ENCODE data around the gene SCARF2. TPM values are rescaled to one million over a fixed set of nuclear protein-coding genes. Genes with fewer than 3 reads are reported as not detected.
"Not testable (repeated sequence)": the region's sequence is repeated elsewhere in the genome, so short reads cannot be mapped to it uniquely, and the experiment has no call there.

The SCARF2 gene
- total RNA-seq, 2 experiments from 2014 or later, result 0.76 to 1.2 TPM

DNA sequence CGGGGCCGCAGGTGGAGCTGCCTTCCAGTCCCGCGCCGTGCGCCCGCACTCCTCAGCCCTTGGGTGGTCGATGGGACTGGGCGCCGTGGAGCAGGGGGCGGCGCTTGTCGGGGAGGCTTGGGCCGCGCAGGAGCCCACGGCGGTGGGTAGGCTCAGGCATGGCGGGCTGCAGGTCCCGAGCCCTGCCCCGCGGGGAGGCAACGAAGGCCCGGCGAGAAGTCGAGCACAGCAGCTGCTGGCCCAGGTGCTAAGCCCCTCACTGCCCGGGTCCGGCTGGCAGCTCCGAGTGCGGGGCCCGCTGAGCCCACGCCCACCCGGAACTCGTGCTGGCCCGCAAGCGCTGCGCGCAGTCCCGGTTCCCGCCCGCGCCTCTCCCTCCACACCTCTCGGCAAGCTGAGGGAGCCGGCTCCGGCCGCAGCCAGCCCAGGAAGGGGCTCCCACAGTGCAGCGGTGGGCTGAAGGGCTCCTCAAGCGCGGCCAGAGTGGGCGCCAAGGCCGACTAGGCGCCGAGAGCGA, 45.2 kb downstream of the SCARF2 start:
- ChIA-PET POLR2A (interaction anchor here (1.1 kb wide), 1 partner anchor 73 kb away, joined by 4 read pairs; the partner anchor contains the start of gene DGCR6L), CTCF (interaction anchor here (1.1 kb wide), 1 partner anchor 171 kb away, joined by 3 read pairs; no protein-coding TSS in a partner anchor)
- not testable (repeated sequence) for H3K27ac Mint-ChIP-seq; H3K4me3 Mint-ChIP-seq; H3K36me3 Mint-ChIP-seq (ENCODE audit: low read depth); DNase-seq; H3K27me3 Mint-ChIP-seq (ENCODE audit: low read depth); H3K9me3 Mint-ChIP-seq (ENCODE audit: insufficient read depth); ATAC-seq
- H3K4me1 Mint-ChIP-seq (ENCODE audit: low read depth), result peaks cover 18% of the 10 kb centered on the region

- H3K27me3 Mint-ChIP-seq (ENCODE audit: low read depth), result peaks cover 7% of the 10 kb centered on the region
- ChIA-PET CTCF (no interaction called here), POLR2A (no interaction called here)
- H3K27ac Mint-ChIP-seq, result no peak overlapping the region
- DNase-seq (no peak), ATAC-seq (no peak)
- no peak overlapping the region for H3K4me3 Mint-ChIP-seq
- peaks cover 4% of the 10 kb centered on the region for H3K36me3 Mint-ChIP-seq (ENCODE audit: low read depth)
- H3K4me1 Mint-ChIP-seq (ENCODE audit: low read depth), result peaks cover 18% of the 10 kb centered on the region
- H3K9me3 Mint-ChIP-seq (ENCODE audit: insufficient read depth), result no peaks in the 10 kb centered on the region
These were observed 46.4 kb downstream of the SCARF2 start for GRCh38 chr22:20391222-20391621.

DNA sequence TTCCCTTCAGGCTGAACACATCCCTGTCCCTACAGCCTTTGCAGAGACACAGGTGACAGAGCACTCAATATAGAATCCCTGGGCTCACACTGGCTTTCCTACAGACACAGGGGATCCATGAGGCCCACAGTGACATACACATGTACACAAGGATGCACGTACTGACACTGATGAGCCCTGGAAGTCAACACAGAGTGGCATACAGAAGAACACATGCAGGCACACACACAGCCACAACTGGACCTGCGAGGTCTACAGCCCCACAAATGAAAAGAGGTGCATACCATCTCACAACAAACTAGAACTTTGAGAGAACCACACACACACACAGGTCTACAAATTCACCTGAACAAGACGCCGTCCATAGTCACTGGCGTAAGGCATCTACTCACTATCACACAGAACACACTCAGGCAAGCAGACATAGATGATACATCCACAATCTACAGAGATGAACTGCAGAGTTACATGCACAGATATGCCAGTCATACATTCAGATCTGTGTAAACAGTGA, 47.2 kb downstream of the SCARF2 start:
- peaks cover 2% of the 10 kb centered on the region for H3K36me3 Mint-ChIP-seq (ENCODE audit: low read depth)
- H3K4me3 Mint-ChIP-seq, result no peak overlapping the region
- no peak for ATAC-seq
- ChIA-PET CTCF (no interaction called here), POLR2A (no interaction called here)
- no peak for DNase-seq
- peaks cover 7% of the 10 kb centered on the region for H3K27me3 Mint-ChIP-seq (ENCODE audit: low read depth)
- H3K4me1 Mint-ChIP-seq (ENCODE audit: low read depth), result peaks cover 16% of the 10 kb centered on the region
- peak overlapping the region; percentile 16 for H3K27ac Mint-ChIP-seq
- no peaks in the 10 kb centered on the region for H3K9me3 Mint-ChIP-seq (ENCODE audit: insufficient read depth)

DNA sequence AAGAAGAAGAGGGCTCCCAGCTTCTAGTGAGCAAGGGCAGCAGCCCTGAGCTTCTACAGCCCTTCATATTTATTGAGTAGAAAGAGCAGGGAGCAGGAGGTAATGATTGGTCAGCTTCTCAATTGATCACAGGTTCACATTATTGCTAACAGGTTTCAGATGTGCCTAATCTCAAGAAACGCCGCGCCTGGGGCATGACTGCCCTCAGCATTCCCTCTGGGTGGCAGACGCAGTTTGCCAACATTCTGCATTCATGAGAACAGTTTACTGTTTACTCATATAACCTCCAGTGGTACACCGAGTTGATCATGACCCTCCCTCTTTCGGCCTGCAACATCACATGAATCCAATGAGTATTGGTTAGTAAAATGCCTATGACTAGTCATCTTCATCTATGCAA, 48.3 kb downstream of the SCARF2 start:
- Mint-ChIP-seq H3K27me3 (ENCODE audit: low read depth) (peaks cover 10% of the 10 kb centered on the region), H3K36me3 (ENCODE audit: low read depth) (no peaks in the 10 kb centered on the region), H3K9me3 (ENCODE audit: insufficient read depth) (no peaks in the 10 kb centered on the region), H3K4me1 (ENCODE audit: low read depth) (peaks cover 7% of the 10 kb centered on the region), H3K27ac (no peak overlapping the region), H3K4me3 (no peak overlapping the region)
- ATAC-seq (no peak), DNase-seq (no peak)
- ChIA-PET POLR2A (no interaction called here), CTCF (interaction anchor here (0.8 kb wide), 1 partner anchor 395 kb away, joined by 3 read pairs; no protein-coding TSS in a partner anchor)

DNA sequence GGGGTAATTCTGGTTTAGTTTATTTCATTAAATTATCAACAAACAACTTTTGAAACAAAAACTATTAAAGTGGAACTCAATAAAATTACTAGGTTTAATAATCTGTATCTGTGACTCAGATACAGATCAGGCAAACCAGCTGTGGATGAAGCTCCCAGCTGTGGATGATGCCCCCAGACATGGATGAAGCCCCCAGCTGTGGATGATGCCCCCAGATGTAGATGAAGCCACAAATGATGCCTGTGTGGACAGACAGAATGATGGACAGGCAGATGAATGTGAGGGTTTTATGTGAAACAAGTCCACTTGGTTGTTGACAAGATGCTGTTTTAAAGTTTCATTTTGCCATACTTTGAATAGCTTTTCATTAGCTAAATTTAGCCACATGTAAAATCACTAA, 49.4 kb downstream of the SCARF2 start:
- CTCF ChIA-PET, result interaction anchor here (0.8 kb wide), 1 partner anchor 396 kb away, joined by 3 read pairs; no protein-coding TSS in a partner anchor
- H3K9me3 Mint-ChIP-seq (ENCODE audit: insufficient read depth), result no peaks in the 10 kb centered on the region
- H3K4me3 Mint-ChIP-seq, result no peak overlapping the region
- no peak overlapping the region for H3K27ac Mint-ChIP-seq
- ATAC-seq (no peak), DNase-seq (no peak)
- H3K27me3 Mint-ChIP-seq (ENCODE audit: low read depth), result peaks cover 12% of the 10 kb centered on the region
- no peaks in the 10 kb centered on the region for H3K36me3 Mint-ChIP-seq (ENCODE audit: low read depth)
- POLR2A ChIA-PET, result no interaction called here
- no peaks in the 10 kb centered on the region for H3K4me1 Mint-ChIP-seq (ENCODE audit: low read depth)

- Mint-ChIP-seq H3K27me3 (ENCODE audit: low read depth) (peaks cover 12% of the 10 kb centered on the region), H3K9me3 (ENCODE audit: insufficient read depth) (no peaks in the 10 kb centered on the region), H3K4me1 (ENCODE audit: low read depth) (no peaks in the 10 kb centered on the region), H3K27ac (no peak overlapping the region), H3K36me3 (ENCODE audit: low read depth) (no peaks in the 10 kb centered on the region), H3K4me3 (no peak overlapping the region)
- ATAC-seq, result no peak
- POLR2A ChIA-PET, result no interaction called here
- CTCF ChIA-PET, result no interaction called here
- no peak for DNase-seq
These were observed 50.7 kb downstream of the SCARF2 start for GRCh38 chr22:20386972-20387371.

DNA sequence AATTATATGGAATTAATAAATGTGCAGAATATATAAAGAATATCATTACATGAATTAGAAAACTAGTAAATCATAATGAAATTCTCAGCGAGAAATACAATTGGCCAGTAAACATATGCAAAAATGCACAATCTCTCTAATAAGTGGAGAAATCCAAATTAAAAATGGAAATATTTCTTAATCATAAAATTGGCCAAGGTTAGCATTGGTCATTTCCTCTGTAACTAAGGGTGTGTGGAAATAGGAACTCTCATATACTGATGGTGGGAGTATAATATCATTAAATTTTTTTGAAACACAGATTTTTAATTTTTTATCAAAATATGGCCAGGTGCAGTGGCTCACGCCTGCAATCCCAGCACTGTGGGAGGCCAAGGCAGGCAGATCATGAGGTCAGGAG, 51.3 kb downstream of the SCARF2 start:
- H3K27me3 Mint-ChIP-seq (ENCODE audit: low read depth), result peaks cover 12% of the 10 kb centered on the region
- H3K9me3 Mint-ChIP-seq (ENCODE audit: insufficient read depth), result no peaks in the 10 kb centered on the region
- DNase-seq (no peak), ATAC-seq (no peak)
- no peak overlapping the region for H3K4me3 Mint-ChIP-seq
- CTCF ChIA-PET, result no interaction called here
- POLR2A ChIA-PET, result no interaction called here
- no peak overlapping the region for H3K27ac Mint-ChIP-seq
- no peaks in the 10 kb centered on the region for H3K4me1 Mint-ChIP-seq (ENCODE audit: low read depth)
- H3K36me3 Mint-ChIP-seq (ENCODE audit: low read depth), result no peaks in the 10 kb centered on the region

- Mint-ChIP-seq H3K4me3 (no peak overlapping the region), H3K27ac (no peak overlapping the region), H3K4me1 (ENCODE audit: low read depth) (no peaks in the 10 kb centered on the region), H3K36me3 (ENCODE audit: low read depth) (no peaks in the 10 kb centered on the region), H3K27me3 (ENCODE audit: low read depth) (peaks cover 16% of the 10 kb centered on the region), H3K9me3 (ENCODE audit: insufficient read depth) (no peaks in the 10 kb centered on the region)
- ChIA-PET CTCF (no interaction called here), POLR2A (no interaction called here)
- no peak for ATAC-seq
- DNase-seq, result no peak
These were observed 52.8 kb downstream of the SCARF2 start for GRCh38 chr22:20384865-20385264.

GRCh38 chr22:20384171-20384570, 53.5 kb downstream of the SCARF2 start:
- ATAC-seq (no peak), DNase-seq (no peak)
- POLR2A ChIA-PET, result no interaction called here
- H3K9me3 Mint-ChIP-seq (ENCODE audit: insufficient read depth), result no peaks in the 10 kb centered on the region
- no peaks in the 10 kb centered on the region for H3K4me1 Mint-ChIP-seq (ENCODE audit: low read depth)
- H3K27ac Mint-ChIP-seq, result no peak overlapping the region
- H3K36me3 Mint-ChIP-seq (ENCODE audit: low read depth), result no peaks in the 10 kb centered on the region
- H3K4me3 Mint-ChIP-seq, result no peak overlapping the region
- CTCF ChIA-PET, result no interaction called here
- H3K27me3 Mint-ChIP-seq (ENCODE audit: low read depth), result peaks cover 16% of the 10 kb centered on the region

DNA sequence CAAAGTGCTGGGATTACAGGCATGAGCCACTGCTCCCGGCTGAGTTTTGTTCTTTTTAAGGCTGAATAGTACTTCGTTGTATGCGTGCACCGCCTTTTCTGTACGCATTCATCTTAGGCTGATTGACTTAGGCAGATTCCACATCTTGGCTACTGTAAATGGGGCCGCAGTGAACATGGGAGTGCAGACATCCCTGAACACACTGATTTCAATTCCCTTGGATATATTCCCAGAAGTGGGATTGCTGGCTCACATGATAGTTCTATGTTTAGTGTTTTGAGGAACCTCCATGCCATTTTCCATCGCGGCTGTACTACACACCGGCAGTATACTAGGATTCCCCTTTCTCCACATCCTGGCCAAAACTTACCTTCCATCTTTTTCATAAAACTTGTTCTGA, 54.1 kb downstream of the SCARF2 start:
- CTCF ChIA-PET, result no interaction called here
- no peak overlapping the region for H3K27ac Mint-ChIP-seq
- no peak for ATAC-seq
- no peaks in the 10 kb centered on the region for H3K9me3 Mint-ChIP-seq (ENCODE audit: insufficient read depth)
- no peaks in the 10 kb centered on the region for H3K4me1 Mint-ChIP-seq (ENCODE audit: low read depth)
- no peak overlapping the region for H3K4me3 Mint-ChIP-seq
- H3K27me3 Mint-ChIP-seq (ENCODE audit: low read depth), result peaks cover 16% of the 10 kb centered on the region
- H3K36me3 Mint-ChIP-seq (ENCODE audit: low read depth), result no peaks in the 10 kb centered on the region
- DNase-seq, result no peak
- POLR2A ChIA-PET, result no interaction called here

DNA sequence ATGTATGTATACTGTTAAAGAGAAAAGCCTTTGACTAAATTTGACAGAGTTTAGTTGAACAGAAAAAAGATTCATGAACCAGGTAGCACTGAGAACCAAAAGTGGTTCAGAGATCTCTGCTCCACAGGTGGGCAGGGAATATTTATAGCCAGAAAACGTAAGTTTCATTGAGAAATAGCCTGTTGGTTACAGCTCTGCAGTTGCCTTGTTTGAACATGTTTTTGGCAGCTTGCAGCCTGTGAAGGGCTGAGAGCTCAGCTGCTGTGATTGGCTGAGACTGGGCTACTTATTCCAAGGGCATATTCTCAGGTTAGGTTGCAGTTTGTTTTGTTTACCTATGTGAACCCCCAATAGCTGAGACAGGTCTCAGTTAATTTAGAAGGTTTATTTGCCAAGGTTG, 57.1 kb downstream of the SCARF2 start:
- peaks cover 10% of the 10 kb centered on the region for H3K27me3 Mint-ChIP-seq (ENCODE audit: low read depth)
- ChIA-PET CTCF (no interaction called here), POLR2A (no interaction called here)
- no peak for ATAC-seq
- H3K36me3 Mint-ChIP-seq (ENCODE audit: low read depth), result no peaks in the 10 kb centered on the region
- no peaks in the 10 kb centered on the region for H3K9me3 Mint-ChIP-seq (ENCODE audit: insufficient read depth)
- no peak for DNase-seq
- no peak overlapping the region for H3K4me3 Mint-ChIP-seq
- no peaks in the 10 kb centered on the region for H3K4me1 Mint-ChIP-seq (ENCODE audit: low read depth)
- no peak overlapping the region for H3K27ac Mint-ChIP-seq

DNA sequence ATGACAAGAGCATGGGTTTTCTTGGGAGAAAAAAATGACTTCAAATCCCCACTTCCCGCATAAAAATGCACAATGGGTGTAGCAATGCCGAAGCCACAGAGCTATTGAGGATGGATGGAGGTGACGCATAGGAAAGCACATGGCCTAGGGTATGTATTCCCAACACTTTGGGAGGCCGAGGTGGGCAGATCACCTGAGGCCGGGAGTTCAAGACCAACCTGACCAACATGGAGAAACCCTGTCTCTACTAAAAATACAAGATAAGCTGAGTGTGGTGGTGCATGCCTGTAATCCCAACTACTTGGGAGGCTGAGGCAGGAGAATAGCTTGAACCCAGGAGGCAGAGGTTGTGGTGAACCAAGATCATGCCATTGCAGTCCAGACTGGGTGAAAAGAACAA, 58.9 kb downstream of the SCARF2 start:
- ATAC-seq; H3K9me3 Mint-ChIP-seq (ENCODE audit: insufficient read depth); H3K27me3 Mint-ChIP-seq (ENCODE audit: low read depth); H3K36me3 Mint-ChIP-seq (ENCODE audit: low read depth); CTCF ChIA-PET; H3K4me3 Mint-ChIP-seq; H3K27ac Mint-ChIP-seq; H3K4me1 Mint-ChIP-seq (ENCODE audit: low read depth); POLR2A ChIA-PET; DNase-seq: not testable (repeated sequence)

GRCh38 chr22:20378110-20378509, 59.5 kb downstream of the SCARF2 start:
- ATAC-seq, result no peak
- DNase-seq, result no peak
- H3K4me1 Mint-ChIP-seq (ENCODE audit: low read depth), result no peaks in the 10 kb centered on the region
- peaks cover 8% of the 10 kb centered on the region for H3K27me3 Mint-ChIP-seq (ENCODE audit: low read depth)
- no peaks in the 10 kb centered on the region for H3K9me3 Mint-ChIP-seq (ENCODE audit: insufficient read depth)
- ChIA-PET CTCF (no interaction called here), POLR2A (no interaction called here)
- no peak overlapping the region for H3K27ac Mint-ChIP-seq
- H3K36me3 Mint-ChIP-seq (ENCODE audit: low read depth), result no peaks in the 10 kb centered on the region
- H3K4me3 Mint-ChIP-seq, result no peak overlapping the region
